ENCODE measurements around the gene KCTD1. TPM values are rescaled to one million over a fixed set of nuclear protein-coding genes. Genes with fewer than 3 reads are reported as not detected.

The KCTD1 gene
- 27.8 and 29.7 TPM in 2 replicates for total RNA-seq
- long read RNA-seq, transcript KCTD1-208 (5 exons, 814 nt) = major isoform, 5 of 11 reads
- long read RNA-seq, partial matches to known transcripts = 1 of 11 reads
- long read RNA-seq, other reads (novel, unspliced or antisense) = 4 of 11 reads

DNA sequence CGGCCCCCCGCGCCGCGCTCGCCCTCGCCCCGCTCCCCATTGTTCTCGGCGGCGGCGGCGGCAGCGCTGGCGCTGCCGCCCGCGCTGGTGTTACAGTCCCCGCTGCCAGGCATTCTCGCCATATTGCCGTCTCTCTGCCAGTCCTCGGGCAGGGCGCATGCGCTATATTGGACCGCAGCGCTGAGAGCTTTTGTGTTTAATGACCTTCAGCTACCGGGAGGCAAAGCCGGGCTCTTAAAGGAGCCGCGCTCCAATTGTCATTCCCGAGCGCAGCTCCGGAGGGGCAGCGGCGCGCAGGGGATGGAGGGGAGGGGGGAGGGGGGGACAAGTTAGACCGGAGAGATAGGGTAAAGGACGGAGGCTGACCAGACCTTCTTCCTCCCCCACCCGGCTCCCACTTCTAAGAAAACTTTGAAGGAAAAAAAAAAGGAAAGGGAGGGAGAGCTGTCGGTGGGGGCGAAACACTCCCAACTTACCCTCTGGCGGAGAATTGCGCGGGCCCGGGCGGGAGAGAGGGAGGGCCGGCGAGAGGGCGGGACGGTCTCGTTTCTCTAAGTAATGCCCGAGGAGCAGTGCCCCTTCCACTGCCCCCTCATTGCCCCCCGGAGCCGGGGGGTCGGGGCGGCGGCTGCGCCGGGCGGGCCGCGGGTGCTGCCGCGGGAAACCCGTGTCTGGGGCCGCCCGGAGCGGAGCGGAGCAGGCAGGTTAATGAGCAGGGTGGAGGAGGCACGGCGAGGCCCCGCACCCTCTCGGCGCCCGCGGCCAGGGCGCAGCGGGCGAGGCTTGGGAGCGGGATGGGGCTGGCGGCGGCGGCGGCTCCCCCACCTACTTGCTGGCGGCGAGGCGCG is at the start of gene KCTD1:
Gene KCTD1, minus strand, starts transcription at position 139 of the 848 bp plus-strand sequence. Its CDS starts 17 bp downstream, at position 122.
- H3K4me3 Mint-ChIP-seq = peak within 1 kb of the TSS; percentile 99
- H3K27ac Mint-ChIP-seq (ENCODE audit: unreplicated experiment) = peak within 1 kb of the TSS; percentile 86
- DNase-seq (ENCODE audit: low read depth, low spot score) = peak; percentile 71
- peaks cover 57% of the 10 kb centered on the region for H3K4me1 Mint-ChIP-seq
- no peaks in the 10 kb centered on the region for H3K9me3 Mint-ChIP-seq
- H3K27me3 Mint-ChIP-seq (ENCODE audit: low read depth) = peaks cover 58% of the 10 kb centered on the region
- H3K36me3 Mint-ChIP-seq (ENCODE audit: low read depth) = no peaks in the 10 kb centered on the region
- TF ChIP-seq, protein P1, sequence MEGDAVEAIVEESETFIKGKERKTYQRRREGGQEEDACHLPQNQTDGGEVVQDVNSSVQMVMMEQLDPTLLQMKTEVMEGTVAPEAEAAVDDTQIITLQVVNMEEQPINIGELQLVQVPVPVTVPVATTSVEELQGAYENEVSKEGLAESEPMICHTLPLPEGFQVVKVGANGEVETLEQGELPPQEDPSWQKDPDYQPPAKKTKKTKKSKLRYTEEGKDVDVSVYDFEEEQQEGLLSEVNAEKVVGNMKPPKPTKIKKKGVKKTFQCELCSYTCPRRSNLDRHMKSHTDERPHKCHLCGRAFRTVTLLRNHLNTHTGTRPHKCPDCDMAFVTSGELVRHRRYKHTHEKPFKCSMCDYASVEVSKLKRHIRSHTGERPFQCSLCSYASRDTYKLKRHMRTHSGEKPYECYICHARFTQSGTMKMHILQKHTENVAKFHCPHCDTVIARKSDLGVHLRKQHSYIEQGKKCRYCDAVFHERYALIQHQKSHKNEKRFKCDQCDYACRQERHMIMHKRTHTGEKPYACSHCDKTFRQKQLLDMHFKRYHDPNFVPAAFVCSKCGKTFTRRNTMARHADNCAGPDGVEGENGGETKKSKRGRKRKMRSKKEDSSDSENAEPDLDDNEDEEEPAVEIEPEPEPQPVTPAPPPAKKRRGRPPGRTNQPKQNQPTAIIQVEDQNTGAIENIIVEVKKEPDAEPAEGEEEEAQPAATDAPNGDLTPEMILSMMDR (conservative IDR thresholded peaks at IDR 0.05) = no peak

DNA sequence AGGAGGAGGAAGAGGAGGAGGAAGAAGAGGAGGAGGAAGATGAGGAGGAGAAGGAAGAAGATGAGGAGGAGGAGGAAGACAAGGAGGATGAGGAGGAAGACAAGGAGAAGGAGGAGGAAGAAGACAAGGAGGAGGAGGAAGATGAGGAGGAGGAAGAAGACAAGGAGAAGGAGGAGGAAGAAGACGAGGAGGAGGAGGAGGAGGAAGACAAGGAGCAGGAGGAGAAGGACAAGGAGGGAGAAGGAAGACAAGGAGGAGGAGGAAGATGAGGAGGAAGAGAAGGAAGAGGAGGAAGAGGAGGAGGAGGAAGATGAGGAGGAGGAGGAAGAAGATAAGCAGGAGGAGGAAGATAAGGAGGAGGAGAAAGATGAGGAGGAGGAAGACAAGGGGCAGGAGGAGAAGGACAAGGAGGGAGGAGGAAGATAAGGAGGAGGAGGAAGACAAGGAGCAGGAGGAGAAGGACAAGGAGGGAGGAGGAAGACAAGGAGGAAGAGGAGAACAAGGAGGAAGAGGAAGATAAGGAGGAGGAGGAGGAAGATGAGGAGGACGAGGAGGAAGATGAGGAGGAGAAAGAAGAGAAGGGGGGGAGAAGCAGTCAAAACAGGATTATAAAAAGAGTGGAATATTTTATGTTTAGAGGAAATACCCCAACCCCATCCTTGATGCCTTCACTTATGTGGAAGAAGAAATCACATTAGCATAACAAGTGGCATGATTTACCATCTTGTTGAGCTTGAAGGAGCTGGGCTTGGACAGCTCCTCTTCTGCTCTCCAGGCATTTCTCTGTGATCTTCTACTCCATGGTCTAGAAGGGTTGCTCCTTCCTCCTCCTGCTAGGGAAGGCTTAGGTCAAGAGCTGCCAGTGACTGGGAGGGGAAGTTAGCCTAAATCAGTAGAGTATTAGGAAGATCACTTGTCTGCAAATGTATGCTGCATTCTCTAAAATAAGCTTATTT is 45.3 kb upstream of the KCTD1 start:
- Mint-ChIP-seq H3K27me3 (ENCODE audit: low read depth) (peaks cover 2% of the 10 kb centered on the region), H3K27ac (ENCODE audit: unreplicated experiment) (no peak overlapping the region)

DNA sequence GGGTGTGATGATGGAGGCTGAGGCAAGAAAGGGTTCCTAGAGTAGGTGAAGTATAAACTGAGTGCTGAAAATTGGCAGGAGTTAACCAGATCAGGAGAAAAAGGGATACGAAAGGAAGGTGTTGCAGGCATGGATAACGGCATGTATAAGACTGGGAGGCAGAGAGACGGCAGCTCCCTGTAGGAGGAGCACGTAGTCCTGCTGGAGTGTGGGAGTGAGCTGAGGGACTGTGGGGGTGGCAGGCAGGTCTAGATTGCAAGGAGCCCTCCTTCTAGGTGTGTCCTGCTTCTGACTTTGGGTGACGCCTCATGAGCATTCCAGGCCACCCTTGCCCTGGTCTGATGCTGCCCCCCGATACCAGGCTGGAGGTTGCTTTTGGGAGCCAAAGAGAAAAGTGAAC is 36.4 kb upstream of the KCTD1 start:
- TF ChIP-seq, protein P1 (conservative IDR thresholded peaks at IDR 0.05) = no peak
- peaks cover 3% of the 10 kb centered on the region for H3K36me3 Mint-ChIP-seq (ENCODE audit: low read depth)
- no peaks in the 10 kb centered on the region for H3K27me3 Mint-ChIP-seq (ENCODE audit: low read depth)
- peaks cover 2% of the 10 kb centered on the region for H3K9me3 Mint-ChIP-seq
- no peaks in the 10 kb centered on the region for H3K4me1 Mint-ChIP-seq
- no peak for DNase-seq (ENCODE audit: low read depth, low spot score)
- peak overlapping the region; percentile 14 for H3K27ac Mint-ChIP-seq (ENCODE audit: unreplicated experiment)
- H3K4me3 Mint-ChIP-seq = no peak overlapping the region

More for the DNA sequence above, 45.3 kb upstream of the KCTD1 start:
- Mint-ChIP-seq H3K4me3 (no peak overlapping the region), H3K36me3 (ENCODE audit: low read depth) (peaks cover 8% of the 10 kb centered on the region), H3K4me1 (no peaks in the 10 kb centered on the region), H3K9me3 (peaks cover 10% of the 10 kb centered on the region)
- no peak for DNase-seq (ENCODE audit: low read depth, low spot score)
- TF ChIP-seq, protein P1 (conservative IDR thresholded peaks at IDR 0.05) = no peak

DNA sequence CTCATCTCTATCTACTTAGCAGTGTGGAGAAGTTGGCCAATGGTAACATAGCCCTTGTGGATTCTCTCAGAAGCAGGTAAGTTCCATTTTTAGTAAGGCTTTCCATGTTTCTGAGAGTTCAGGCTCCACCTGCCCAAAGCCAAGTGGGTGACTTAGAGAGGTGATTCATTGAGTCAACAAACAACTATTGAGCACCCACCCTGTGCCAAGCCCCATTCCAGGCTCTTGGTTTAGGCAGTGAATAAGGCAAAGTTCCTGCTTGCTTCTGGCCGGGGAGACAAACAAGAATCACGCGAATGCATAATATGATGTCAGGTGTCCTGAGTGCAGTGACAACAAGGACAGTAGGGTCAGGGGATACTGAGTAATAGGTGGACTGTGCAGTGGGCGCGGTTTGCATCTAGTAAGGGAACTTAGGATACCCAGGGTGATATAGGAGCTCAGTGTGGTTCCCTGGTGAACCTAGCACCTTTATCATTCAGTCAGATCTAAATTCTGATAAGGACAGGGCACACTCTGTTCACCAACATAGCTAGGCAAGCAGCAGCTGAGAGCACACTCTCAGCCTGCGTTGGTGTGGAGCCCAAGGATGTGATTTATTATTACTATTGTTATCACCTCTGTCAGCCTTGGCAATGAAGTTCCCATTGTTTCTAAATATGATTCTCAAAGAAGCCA is 31.7 kb upstream of the KCTD1 start:
- Mint-ChIP-seq H3K4me1 (peaks cover 14% of the 10 kb centered on the region), H3K27ac (ENCODE audit: unreplicated experiment) (no peak overlapping the region), H3K27me3 (ENCODE audit: low read depth) (peaks cover 12% of the 10 kb centered on the region), H3K9me3 (no peaks in the 10 kb centered on the region), H3K4me3 (no peak overlapping the region), H3K36me3 (ENCODE audit: low read depth) (no peaks in the 10 kb centered on the region)
- DNase-seq (ENCODE audit: low read depth, low spot score) = no peak
- TF ChIP-seq, protein P1 (conservative IDR thresholded peaks at IDR 0.05) = no peak

DNA sequence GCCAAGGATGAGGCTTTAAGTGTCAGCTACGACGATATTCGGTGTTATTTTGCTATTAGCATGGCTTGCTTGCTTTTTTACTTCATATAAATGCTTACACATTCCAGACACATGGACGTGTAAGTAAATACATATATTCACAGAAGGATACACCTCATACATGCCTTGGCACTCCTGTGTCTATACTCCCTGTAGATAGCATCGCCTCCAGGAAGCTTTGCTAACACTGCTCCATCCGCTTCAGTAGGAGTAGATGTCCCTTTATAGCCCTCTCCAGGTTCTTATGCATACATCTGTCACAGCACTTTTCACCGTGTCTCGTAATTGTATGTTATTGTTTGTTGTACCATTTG is 27.5 kb upstream of the KCTD1 start:
- H3K36me3 Mint-ChIP-seq (ENCODE audit: low read depth) = no peaks in the 10 kb centered on the region
- H3K9me3 Mint-ChIP-seq = no peaks in the 10 kb centered on the region
- H3K27ac Mint-ChIP-seq (ENCODE audit: unreplicated experiment) = no peak overlapping the region
- TF ChIP-seq, protein P1 (conservative IDR thresholded peaks at IDR 0.05) = no peak
- no peak for DNase-seq (ENCODE audit: low read depth, low spot score)
- H3K27me3 Mint-ChIP-seq (ENCODE audit: low read depth) = peaks cover 17% of the 10 kb centered on the region
- peak overlapping the region; percentile 84 for H3K4me3 Mint-ChIP-seq
- peaks cover 22% of the 10 kb centered on the region for H3K4me1 Mint-ChIP-seq

Data from neural crest cell (in vitro differentiated cells).